CD4-positive, alpha-beta T cell treated with Interleukin-6 for 4 hours (primary cell): Measurements from ENCODE around the gene HSPA4.
A peak's percentile ranks its signal among the peaks of the same experiment; 100 is the strongest.
"Not testable (repeated sequence)": the region's sequence is repeated elsewhere in the genome, so short reads cannot be mapped to it uniquely, and the experiment has no call there.

Experiments
- DNase-seq: peaks from one replicate; pipeline ENCODE4 v3.0.0-alpha.2; 2020; ENCODE audit warnings: mixed read lengths

Gene HSPA4

DNA sequence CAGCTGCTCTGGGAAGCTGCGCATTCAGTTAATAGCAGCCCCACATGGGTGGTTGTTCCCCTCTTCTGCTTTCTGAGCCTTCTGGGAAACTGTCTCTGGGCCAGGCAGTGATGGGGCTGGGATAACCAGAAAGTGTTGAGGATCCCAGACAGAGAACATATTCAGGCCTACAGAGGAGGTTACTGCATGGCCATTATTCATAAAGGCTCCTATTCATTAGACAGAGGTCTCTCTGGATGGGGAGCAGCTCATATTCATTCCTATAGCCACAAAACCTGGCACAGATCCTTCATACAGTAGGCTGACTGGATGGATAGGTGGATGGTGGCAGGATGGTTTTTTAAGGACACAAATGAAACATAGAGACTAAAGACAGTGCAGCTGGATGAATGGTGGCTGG lies 76.3 kb downstream of the HSPA4 start:
- DNase-seq = no peak

DNA sequence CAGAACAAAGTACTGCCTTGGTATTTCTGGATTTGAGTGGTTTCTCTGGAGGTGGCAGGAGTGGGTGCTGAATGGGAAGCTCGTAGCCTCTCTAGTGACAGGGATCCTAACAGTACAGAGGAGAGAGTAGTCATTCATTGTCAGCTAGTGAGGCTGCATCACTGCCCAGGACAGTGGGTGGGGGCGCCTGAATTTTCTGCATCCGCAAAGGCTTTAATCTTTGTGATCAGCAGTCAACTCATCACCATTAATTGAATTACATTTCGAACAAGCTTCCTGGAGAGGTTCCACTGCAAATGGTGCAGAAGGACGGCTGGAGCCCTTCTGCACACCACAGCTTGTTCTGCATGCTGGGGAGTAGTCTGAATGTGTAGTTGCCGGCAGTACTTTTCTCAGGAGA lies 77.5 kb downstream of the HSPA4 start:
- no peak for DNase-seq

DNA sequence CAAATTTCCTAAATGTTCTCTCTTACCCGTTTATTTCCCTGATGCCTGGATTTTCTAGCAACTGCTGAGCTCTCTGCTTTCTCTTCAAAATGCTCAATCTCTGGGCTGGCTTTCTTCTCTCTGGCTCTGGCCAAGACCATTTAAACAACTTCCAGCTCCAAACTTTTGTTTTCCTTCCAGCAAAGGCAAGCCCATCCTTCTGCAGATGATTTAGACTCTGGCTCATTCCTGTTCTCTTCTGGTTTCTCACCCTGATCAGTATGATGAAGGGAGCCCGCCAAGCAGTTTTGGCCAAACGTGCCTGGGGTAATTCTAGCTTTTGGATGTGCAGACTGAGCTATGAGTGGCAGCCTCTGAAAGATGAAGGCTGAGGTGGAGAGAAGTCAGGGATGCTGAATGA lies 78.1 kb downstream of the HSPA4 start:
- no peak for DNase-seq

DNA sequence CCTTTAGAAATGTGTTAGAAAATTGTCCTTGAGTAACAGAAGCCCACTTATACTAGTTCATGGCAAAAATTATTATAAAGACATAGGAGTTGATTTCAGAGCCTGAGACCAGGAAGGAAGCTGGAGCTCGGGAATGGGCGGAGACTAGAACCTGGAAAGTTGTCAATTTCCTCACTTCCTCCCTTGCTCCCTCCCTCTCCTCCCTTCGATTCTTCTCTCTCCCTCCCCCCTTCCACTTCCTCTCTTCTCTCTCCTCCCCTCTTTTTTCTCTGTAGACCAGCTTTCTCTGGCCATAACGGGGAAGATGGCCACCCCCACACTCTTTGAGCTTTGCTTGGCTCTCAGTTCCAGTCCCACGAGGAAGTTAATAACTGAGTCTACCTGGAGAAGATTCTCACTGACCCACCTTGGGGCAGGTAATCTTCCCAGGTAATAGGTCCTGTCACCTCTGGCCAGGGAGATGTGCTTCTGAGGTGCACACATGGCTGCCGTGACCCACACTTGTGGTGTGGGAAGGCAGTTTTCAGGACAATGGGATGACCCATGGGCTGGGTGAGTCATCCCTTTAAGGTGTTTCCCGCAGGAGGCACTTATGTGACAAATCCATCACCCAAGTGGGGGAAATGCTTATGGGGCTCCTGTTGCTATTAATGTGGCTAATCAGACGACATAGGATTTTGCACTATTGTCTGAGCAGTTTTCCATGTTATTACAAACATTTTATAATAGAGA lies 78.7 kb downstream of the HSPA4 start:
- DNase-seq = no peak

DNA sequence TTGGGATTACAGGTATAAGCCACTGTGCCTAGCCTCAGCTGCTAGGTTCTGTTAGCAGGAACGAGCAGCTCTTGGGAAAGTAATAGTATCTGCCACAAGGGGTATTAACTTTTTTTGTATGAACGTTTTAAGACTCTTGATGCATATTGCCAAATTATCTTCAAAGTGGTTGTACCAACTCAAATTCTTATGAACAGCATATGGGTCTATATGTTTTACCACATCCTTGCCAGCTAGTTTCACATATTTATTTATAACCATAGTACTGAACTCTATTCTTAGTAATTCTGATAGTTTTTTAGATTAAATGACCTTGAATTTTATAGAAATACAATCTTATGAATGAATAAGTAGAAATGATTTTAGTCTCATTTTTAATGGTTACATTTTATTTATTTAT lies 80.9 kb downstream of the HSPA4 start:
- DNase-seq = no peak

DNA sequence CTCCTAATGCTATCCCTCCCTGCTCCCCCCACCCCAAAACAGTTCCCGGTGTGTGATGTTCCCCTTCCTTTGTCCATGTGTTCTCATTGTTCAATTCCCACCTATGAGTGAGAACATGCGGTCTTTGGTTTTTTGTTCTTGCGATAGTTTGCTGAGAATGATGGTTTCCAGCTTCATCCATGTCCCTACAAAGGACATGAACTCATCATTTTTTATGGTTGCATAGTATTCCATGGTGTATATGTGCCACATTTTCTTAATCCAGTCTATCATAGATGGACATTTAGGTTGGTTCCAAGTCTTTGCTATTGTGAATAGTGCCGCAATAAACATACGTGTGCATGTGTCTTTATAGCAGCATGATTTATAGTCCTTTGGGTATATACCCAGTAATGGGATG lies 81.4 kb downstream of the HSPA4 start:
- not testable (repeated sequence) for DNase-seq

DNA sequence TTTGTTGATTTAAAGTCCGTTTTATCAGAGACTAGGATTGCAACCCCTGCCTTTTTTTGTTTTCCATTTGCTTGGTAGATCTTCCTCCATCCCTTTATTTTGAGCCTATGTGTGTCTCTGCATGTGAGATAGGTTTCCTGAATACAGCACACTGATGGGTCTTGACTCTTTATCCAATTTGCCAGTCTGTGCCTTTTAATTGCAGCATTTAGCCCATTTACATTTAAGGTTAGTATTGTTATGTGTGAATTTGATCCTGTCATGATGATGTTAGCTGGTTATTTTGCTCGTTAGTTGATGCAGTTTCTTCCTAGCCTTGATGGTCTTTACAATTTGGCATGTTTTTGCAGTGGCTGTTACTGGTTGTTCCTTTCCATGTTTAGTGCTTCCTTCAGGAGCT lies 85.1 kb downstream of the HSPA4 start:
- not testable (repeated sequence) for DNase-seq

DNA sequence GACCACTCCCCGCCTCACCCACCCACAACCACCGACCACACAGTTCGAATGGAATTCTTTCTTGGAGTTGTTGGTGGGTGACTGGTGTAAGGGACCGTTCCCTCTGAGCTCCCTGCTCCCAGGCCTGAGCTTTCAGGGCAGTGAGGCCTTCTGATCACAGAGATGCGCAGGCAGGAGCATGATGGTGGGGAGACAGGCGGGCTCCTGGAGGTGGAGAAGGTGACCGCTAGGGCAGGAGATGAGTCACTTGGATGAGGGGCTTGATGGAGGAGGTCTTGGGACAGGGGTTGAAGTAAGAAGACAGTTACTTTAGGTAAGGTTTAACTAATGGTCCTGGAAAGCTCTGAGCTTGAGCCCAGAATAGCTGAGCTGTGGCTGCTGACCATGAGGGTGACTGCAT lies 88.5 kb downstream of the HSPA4 start:
- no peak for DNase-seq

DNA sequence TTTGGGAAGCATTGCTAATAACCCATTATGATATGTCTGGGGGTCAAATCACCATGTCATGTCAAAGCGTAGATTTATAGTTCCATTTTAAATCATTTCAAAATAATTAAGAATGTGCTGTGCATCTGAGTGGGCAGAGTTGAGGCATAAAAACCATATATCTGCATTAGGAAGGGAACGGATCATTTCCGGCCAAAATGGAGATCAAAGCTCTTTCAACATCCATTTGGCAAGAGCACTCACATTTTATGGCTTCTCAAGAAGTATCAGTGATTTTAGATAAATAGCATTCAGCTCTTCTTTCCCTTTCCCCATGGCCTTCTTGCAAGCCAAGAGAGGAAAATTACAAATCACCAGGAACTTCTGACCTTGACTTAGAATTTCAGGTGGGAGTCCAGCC lies 89.9 kb downstream of the HSPA4 start:
- no peak for DNase-seq

DNA sequence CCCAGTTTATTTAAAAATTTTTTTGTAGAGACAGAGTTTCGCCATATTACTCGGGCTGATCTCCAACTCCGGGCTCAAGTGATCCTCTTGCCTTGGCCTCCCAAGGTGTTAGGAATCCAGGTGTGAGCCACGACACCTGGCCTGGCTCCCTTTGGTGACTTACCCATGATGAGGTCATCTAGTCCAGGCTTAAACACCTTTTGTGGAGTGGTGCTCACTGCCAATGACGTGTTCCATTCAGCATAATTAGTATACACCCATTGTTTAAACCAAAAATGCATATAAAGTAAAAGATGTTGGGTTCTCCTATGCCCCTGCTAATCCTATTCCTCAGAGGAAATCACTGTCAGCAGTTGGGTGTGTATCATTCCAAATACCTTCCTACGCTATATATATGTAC lies 91.0 kb downstream of the HSPA4 start:
- no peak for DNase-seq

DNA sequence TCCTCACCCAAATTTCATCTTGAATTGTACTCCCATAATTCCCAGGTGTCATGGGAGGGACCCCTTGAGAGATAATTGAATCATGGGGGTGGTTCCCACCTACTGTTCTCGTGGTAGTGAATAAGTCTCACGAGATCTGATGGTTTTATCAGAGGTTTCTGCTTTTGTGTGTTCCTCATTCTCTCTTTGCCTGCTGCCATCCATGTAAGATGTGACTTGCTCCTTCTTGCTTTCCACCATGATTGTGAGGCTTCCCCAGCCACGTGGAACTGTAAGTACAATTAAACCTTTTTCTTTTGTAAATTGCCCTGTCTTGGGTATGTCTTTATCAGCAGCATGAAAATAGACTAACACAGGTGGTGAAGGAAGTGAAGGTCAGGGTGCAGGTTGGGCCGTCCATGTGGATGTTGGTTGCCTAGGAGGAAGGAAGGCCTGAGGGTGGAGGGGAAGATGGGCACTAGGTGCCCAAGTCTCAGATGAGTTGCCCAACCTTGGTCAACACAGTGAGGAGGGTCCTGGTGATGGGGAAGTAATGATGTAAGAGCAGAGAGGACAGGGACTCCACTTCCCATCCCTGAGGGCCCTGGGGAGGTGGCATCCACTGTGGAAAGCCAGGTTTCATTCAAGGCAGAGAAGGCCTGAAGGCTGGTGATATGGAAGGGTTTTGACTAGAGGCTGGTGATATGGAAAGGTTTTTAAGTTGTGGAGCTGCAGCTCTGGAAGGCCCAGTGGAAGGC lies 92.6 kb downstream of the HSPA4 start:
- no peak for DNase-seq

DNA sequence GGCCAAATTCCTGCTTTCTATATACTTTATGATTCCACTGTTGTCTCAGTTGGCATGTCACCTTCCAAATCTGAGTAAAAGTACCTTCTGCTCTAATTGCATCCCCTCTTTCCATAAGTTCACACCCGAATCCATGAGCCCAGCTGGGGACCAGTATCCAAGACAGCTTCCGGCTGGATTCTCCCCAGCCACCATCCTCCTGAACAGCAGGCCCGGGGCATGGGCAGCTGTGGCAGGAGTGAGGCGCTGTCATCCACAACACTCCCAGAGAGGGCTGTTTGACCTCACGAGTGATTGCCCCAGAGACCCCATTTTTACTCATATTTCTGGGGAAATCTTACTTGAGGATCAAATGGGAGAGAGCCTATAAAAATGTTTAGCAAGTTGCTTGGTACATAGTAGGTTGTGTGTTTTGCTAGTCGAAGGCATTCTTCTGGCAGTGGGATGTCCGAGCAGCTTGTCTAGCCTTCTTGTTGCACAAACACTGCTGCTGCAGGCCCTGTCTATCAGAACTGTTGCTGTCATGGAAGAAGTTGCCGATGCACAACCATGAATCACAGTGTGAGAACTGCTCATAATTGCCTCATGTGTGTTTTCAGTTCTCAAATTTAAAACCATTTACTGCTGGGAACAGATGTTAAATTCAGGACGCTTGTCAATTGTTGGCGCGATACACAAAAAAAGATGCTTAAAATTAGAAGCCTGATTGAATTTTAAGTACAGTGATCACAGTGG lies 93.8 kb downstream of the HSPA4 start:
- DNase-seq = no peak

DNA sequence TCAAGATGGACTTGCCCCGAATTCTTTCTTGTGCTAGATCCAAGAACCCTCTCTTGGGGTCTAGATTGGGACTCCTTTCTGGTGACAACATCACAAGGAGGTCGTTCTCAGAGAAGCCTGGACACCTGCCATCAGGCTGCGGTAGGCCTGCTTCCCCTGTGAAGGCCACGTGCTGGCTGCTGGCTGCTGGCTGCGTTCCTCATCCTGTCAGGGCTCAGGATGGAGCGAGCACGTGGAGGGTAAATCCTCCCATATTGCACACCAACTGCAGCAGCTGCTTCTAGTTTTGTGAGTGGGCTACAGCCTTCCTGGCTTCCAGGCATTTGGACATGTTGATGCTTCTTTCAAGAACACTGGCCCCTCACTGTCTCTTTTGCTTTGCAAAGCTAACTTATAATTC lies 95.6 kb downstream of the HSPA4 start:
- peak; percentile 14 for DNase-seq

DNA sequence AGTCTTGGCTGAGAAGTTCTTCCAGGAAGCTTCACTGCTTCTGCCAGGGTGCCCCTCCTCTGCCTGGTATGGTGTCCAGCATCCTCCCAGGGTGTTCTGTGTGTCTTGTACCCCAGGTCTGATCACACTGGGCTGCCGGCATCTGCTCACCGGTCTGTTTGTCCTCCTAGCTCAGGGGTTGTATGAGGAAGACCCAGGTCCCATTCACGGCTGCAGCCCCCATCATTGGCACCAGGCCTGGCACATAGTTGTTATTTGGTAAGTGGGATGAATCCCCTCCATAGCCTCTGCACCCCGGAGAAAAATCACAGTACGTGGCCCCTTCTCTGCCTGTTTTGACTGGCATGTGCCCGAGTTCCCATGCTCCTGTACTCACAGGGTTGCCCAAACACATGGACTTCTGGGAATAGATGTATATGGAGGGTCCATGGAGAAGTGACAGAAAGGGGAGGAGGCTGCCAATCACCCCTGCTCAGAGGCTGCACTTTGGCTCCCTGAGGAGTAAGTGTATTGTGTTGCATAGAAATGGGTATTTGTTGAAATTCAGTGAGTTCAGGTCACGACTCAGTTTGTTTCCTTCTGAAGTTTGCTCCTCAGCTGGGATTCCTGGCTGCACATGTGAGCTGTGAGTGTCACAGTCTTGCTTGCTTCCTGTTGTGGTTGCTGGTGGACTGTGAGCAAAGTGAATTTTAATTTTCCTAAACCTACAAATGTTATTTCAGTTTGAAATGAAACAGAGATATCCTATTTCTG lies 96.2 kb downstream of the HSPA4 start:
- DNase-seq = peak; percentile 8

DNA sequence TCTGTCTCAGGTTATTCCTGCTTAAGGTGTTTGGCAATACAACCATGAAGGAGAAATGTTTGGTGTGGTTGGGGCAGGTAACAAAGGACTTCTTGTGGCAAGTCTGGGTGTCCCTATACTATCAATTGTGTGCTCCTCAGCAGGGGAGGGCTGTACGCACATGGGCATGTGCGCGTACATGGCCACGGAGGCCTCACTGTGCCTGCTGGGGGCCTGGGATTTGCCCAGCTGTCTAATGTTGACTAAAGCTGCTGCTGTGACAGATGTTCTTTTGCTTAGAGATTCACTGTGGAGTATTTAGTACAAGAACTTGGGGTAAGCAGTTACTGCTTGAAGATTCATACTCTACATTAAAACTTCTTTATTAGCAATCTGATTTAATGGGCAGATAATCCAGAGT lies 97.5 kb downstream of the HSPA4 start:
- DNase-seq = no peak

DNA sequence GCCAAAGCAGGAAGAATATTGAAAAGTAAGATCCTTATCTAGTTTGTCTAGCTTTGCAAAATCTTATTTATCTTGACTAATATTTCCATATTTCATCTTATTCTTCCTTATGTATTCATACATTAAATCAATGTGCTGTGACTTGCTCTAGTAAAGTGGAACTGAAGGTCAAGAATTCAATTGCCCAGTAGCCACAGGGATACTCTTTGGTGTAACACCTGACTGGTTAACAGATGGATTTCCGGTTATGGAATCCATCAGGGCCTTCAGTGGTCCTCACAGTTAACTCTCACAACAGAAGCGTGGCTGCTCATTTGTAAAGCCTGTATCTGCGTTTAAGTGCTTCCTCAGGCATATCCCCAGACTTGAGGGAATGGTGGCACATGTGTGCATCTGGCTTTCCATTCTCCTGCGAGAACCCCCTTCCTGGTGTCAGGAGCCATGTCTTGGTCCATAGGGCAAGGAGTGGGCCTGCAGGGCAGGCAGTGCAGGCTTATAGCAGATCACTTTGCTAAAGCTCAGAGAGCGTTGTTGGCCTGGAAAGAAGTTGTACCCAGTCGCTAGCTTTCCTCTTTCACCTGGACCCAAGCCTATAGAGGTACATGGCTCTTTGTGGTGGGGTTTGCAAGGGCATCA lies 99.2 kb downstream of the HSPA4 start:
- no peak for DNase-seq

DNA sequence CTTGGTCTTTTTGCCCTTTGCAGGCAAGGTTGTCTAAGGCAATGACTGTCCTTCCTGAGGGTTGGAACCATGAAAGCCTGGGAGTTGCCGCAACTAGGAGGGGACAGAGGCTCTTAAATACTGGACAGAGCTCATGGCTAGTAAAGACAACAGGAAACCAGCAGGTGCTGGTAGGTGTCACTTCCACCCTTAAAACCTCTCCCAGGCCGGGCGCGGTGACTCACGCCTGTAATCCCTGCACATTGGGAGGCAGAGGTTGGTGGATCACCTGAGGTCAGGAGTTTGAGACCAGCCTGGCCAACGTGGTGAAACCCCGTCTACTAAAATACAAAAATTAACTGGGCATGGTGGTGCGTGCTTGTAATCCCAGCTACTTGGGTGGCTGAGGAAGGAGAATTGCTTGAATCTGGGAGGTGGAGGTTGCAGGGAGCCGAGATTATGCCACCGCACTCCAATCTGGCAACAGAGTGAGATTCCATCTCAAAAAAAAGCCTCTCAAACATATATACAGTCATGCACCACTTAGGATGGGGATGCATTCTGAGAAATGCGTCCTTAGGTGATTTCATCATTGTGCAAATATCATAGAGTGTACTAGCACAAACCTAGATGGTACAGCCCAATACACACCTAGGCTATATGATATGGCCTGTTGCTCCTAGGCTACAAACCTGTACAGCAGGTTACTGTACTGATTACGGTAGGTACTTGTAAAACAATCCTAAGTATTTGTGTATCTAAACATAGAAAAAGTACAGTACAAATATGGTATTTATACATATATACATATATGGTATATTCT lies 102.7 kb downstream of the HSPA4 start:
- no peak for DNase-seq

DNA sequence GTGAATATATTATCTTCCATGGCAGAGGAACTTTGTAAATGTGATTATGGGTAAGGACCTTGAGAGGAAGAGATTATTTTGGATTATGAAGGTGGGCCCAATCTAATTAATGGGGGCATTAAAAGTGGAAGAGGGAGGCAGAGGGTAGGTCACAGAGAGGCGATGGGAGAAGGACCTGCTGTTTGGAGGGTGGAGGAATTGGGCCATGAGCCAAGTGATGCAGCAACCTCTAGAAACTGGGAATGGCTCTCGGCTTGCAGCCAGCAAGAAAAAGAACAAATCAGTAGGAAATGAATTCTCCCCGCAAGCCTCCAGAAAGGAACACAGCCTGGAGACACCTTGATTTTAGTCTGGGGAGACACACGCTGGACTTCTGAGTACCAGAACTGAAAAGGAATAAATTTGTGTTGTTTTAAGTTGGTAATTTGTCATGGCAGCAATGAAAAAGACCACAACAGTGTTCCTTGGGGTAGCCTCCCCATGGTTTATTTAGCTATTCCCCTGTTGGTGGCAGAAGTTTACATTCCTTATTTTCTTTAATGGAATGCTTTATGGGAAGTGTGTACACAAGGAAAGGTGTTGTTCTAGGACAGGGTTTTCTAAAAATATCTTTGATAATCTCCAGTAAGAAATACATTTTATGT lies 103.6 kb downstream of the HSPA4 start:
- no peak for DNase-seq
